DND-41 (cell line): Measurements from ENCODE around the gene ITPRIPL2.
A peak's percentile ranks its signal among the peaks of the same experiment; 100 is the strongest.

ENCODE experiments used
- ATAC-seq: fragments of 200-7000 bp; cut with Tn5 transposase; 3 replicates; pipeline ENCODE4 v1.9.1; 2021; ENCODE audit warnings: low read depth; ENCODE audit not compliant: insufficient read depth
- DNase-seq: peaks from one replicate; pipeline ENCODE4 v3.0.0-alpha.2; 2020
- H2AFZ ChIP-seq: 2 replicates; pipeline ENCODE4 v1.6.0; 2012; ENCODE audit warnings: low read depth, low read length
- H3K27ac ChIP-seq: 2 replicates; pipeline ENCODE4 v1.5.1; 2012; ENCODE audit warnings: low read length, inconsistent platforms
- H3K27me3 ChIP-seq: fragments of 200-600 bp; sonication (generic); 2 replicates; pipeline ENCODE4 v1.6.0; 2012; ENCODE audit warnings: low read length, mild to moderate bottlenecking, inconsistent platforms; ENCODE audit not compliant: insufficient read depth, poor library complexity
- H3K36me3 ChIP-seq: 2 replicates; pipeline ENCODE4 v1.5.1; 2012; ENCODE audit warnings: low read length, inconsistent platforms; ENCODE audit not compliant: insufficient read depth
- H3K4me1 ChIP-seq: 2 replicates; pipeline ENCODE4 v1.5.1; 2012; ENCODE audit warnings: mild to moderate bottlenecking, low read length; ENCODE audit not compliant: insufficient read depth
- H3K4me2 ChIP-seq: 2 replicates; pipeline ENCODE4 v1.6.0; 2012; ENCODE audit warnings: mild to moderate bottlenecking, moderate library complexity, low read length, inconsistent platforms; ENCODE audit not compliant: insufficient read depth
- H3K4me3 ChIP-seq, 2 experiments: fragments of 200-600 bp in 1 of 2; shearing (Covaris generic) in 1 of 2; 2 replicates each; pipeline ENCODE4 v1.5.1; 2012 to 2016; ENCODE audit warnings: inconsistent platforms in 2 of 2, low read length in 2 of 2, mild to moderate bottlenecking in 2 of 2, low read depth in 1 of 2, moderate library complexity in 1 of 2
- H3K79me2 ChIP-seq: 2 replicates; pipeline ENCODE4 v1.6.0; 2012; ENCODE audit warnings: low read length, inconsistent platforms; ENCODE audit not compliant: insufficient read depth
- H3K9ac ChIP-seq: 2 replicates; pipeline ENCODE4 v1.6.0; 2012; ENCODE audit warnings: low read depth, mild to moderate bottlenecking, inconsistent platforms, low read length, moderate library complexity
- H3K9me3 ChIP-seq: 2 replicates; pipeline ENCODE4 v1.5.1; 2012; ENCODE audit warnings: low read length, moderate library complexity, mild to moderate bottlenecking, inconsistent platforms; ENCODE audit not compliant: insufficient read depth, severe bottlenecking
- H4K20me1 ChIP-seq: 2 replicates; pipeline ENCODE4 v1.6.0; 2012; ENCODE audit warnings: low read length; ENCODE audit not compliant: insufficient read depth
- CTCF ChIP-seq: IDR thresholded peaks from 2 replicates; pipeline ENCODE4 v1.5.1; 2012; ENCODE audit warnings: borderline replicate concordance, low read length, moderate library complexity, mild to moderate bottlenecking; ENCODE audit not compliant: poor library complexity, severe bottlenecking; ENCODE audit errors: extremely low read depth
- EZH2 ChIP-seq: IDR thresholded peaks from 3 replicates; pipeline ENCODE4 v1.6.1; 2012; ENCODE audit warnings: borderline replicate concordance, low read depth, mild to moderate bottlenecking, moderate library complexity, low read length, inconsistent platforms; ENCODE audit not compliant: severe bottlenecking

The ITPRIPL2 gene

GRCh38 chr16:19130385-19130784 is 16.6 kb downstream of the ITPRIPL2 start:
- ATAC-seq: no peak
- Histone ChIP-seq H3K4me2 (no peak overlapping the region), H3K4me1 (peaks cover 9% of the 10 kb centered on the region; the same call in 1 of the 2 replicates), H3K9me3 (peaks cover 3% of the 10 kb centered on the region), H3K27me3 (no peaks in the 10 kb centered on the region), H3K4me3 (no peak overlapping the region), H3K9ac (no peak overlapping the region), H4K20me1 (no peaks in the 10 kb centered on the region), H3K79me2 (no peaks in the 10 kb centered on the region), H3K27ac (no peak overlapping the region), H3K36me3 (no peaks in the 10 kb centered on the region), H2AFZ (no peak overlapping the region)
- no peak for DNase-seq
- no peak for TF ChIP-seq CTCF
- no peak for TF ChIP-seq EZH2

- no peak overlapping the region for H2AFZ ChIP-seq
- no peaks in the 10 kb centered on the region for H3K27me3 ChIP-seq
- no peak overlapping the region for H3K9ac ChIP-seq
- H3K79me2 ChIP-seq: no peaks in the 10 kb centered on the region
- H4K20me1 ChIP-seq: no peaks in the 10 kb centered on the region
- TF ChIP-seq EZH2: no peak
- no peak for TF ChIP-seq CTCF
- H3K27ac ChIP-seq: no peak overlapping the region
- H3K4me2 ChIP-seq: no peak overlapping the region
- peaks cover 9% of the 10 kb centered on the region; the same call in 1 of the 2 replicates for H3K4me1 ChIP-seq
- no peak overlapping the region for H3K4me3 ChIP-seq
- DNase-seq (peak; percentile 29), ATAC-seq (peak; percentile 64)
- peaks cover 3% of the 10 kb centered on the region for H3K9me3 ChIP-seq
- H3K36me3 ChIP-seq: no peaks in the 10 kb centered on the region
These were observed 17.4 kb downstream of the ITPRIPL2 start for GRCh38 chr16:19130852-19131824.

- no peak overlapping the region for H3K4me3 ChIP-seq
- H3K36me3 ChIP-seq: no peaks in the 10 kb centered on the region
- no peaks in the 10 kb centered on the region for H3K9me3 ChIP-seq
- ATAC-seq: no peak
- TF ChIP-seq EZH2 (no peak), CTCF (no peak)
- peaks cover 9% of the 10 kb centered on the region; the same call in 1 of the 2 replicates for H3K4me1 ChIP-seq
- no peaks in the 10 kb centered on the region for H3K79me2 ChIP-seq
- no peak overlapping the region for H3K27ac ChIP-seq
- no peaks in the 10 kb centered on the region for H4K20me1 ChIP-seq
- no peak overlapping the region for H3K9ac ChIP-seq
- H3K27me3 ChIP-seq: no peaks in the 10 kb centered on the region
- H3K4me2 ChIP-seq: no peak overlapping the region
- H2AFZ ChIP-seq: no peak overlapping the region
- DNase-seq: no peak
These were observed 18.1 kb downstream of the ITPRIPL2 start for GRCh38 chr16:19131825-19132218.
